Measurements from ENCODE around the gene FZR1. TPM values are rescaled to one million over a fixed set of nuclear protein-coding genes. Genes with fewer than 3 reads are reported as not detected.

Gene FZR1
- total and polyA plus RNA-seq, 2 of the 13 experiments (the other 11 are each of a cell fraction or from before 2014, with no cell fraction given), result 29.0 to 30.8 TPM

- no peak for TF ChIP-seq MYPOP (CRISPR knock-in tag; IDR thresholded peaks at IDR 0.05)
- TF ChIP-seq POLR2AphosphoS5 (IDR thresholded peaks at IDR 0.05; ENCODE audit: low read depth, low read length), result no peak
- TF ChIP-seq ZNF280D (CRISPR knock-in tag; IDR thresholded peaks at IDR 0.05), result no peak
- TF ChIP-seq FIP1L1 (IDR thresholded peaks at IDR 0.05; ENCODE audit: borderline replicate concordance, insufficient read depth, low read depth, low read length), result no peak
- no peak for TF ChIP-seq ZNF260 (CRISPR knock-in tag; IDR thresholded peaks at IDR 0.05; ENCODE audit: borderline replicate concordance, low read depth)
- no peak for TF ChIP-seq TARDBP (CRISPR knock-in tag; IDR thresholded peaks at IDR 0.05)
- TF ChIP-seq ZNF431 (CRISPR knock-in tag; IDR thresholded peaks at IDR 0.05; ENCODE audit: borderline replicate concordance, low read depth), result no peak
- TF ChIP-seq TAF1 (CRISPR knock-in tag; IDR thresholded peaks at IDR 0.05), result 0 out of 2 replicates have a peak, but pooled peaks have one; percentile 18
- TF ChIP-seq POGK (CRISPR knock-in tag; conservative IDR thresholded peaks at IDR 0.05), result no peak
- TF ChIP-seq HES4 (CRISPR knock-in tag; IDR thresholded peaks at IDR 0.05; ENCODE audit: borderline replicate concordance), result no peak
- TF ChIP-seq ELF1 (CRISPR knock-in tag; IDR thresholded peaks at IDR 0.05), result peak; percentile 41; the same call in 1 of the 2 replicates
- no peak for TF ChIP-seq UBTF (CRISPR knock-in tag; IDR thresholded peaks at IDR 0.05)
- TF ChIP-seq HMGA1 (CRISPR knock-in tag; conservative IDR thresholded peaks at IDR 0.05), result no peak
- no peak for TF ChIP-seq JDP2 (CRISPR knock-in tag; IDR thresholded peaks at IDR 0.05; ENCODE audit: borderline replicate concordance)
- no peak for TF ChIP-seq ZNF788 (CRISPR knock-in tag; IDR thresholded peaks at IDR 0.05; ENCODE audit: borderline replicate concordance)
- no peak for TF ChIP-seq ZNF556 (CRISPR knock-in tag; IDR thresholded peaks at IDR 0.05; ENCODE audit: borderline replicate concordance)
- TF ChIP-seq THAP7 (CRISPR knock-in tag; IDR thresholded peaks at IDR 0.05), result no peak
- TF ChIP-seq TFDP2 (CRISPR knock-in tag; IDR thresholded peaks at IDR 0.05), result peak; percentile 50; the same call in 1 of the 2 replicates
These were observed 66.2 kb downstream of the FZR1 start (continued) for GRCh38 chr19:3572132-3572854.

All from HepG2 (cell line).